ENCODE measurements around the gene GJB5.

DNA sequence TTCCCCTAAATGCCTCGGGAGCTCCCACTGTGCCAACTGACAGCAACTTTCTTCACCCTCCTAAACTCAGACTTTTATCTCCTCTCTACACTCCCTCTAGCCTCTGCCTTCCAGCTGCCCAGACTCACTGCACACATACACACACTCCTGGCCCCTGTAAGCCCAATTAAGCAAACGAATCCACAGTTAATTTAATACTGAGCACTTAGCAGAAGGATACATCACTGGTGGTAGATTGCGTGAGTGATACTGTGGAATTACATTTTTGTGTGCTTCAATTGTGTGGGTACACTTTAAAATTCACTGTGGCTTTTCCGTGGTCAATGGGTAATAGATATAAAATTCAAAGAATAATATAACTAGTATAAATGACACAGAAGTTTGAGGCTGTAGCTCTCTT, 33.6 kb upstream of the GJB5 start:
- TF ChIP-seq, protein P1, sequence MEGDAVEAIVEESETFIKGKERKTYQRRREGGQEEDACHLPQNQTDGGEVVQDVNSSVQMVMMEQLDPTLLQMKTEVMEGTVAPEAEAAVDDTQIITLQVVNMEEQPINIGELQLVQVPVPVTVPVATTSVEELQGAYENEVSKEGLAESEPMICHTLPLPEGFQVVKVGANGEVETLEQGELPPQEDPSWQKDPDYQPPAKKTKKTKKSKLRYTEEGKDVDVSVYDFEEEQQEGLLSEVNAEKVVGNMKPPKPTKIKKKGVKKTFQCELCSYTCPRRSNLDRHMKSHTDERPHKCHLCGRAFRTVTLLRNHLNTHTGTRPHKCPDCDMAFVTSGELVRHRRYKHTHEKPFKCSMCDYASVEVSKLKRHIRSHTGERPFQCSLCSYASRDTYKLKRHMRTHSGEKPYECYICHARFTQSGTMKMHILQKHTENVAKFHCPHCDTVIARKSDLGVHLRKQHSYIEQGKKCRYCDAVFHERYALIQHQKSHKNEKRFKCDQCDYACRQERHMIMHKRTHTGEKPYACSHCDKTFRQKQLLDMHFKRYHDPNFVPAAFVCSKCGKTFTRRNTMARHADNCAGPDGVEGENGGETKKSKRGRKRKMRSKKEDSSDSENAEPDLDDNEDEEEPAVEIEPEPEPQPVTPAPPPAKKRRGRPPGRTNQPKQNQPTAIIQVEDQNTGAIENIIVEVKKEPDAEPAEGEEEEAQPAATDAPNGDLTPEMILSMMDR (IDR thresholded peaks at IDR 0.05) = no peak
- no peak for TF ChIP-seq POLR2A (IDR thresholded peaks at IDR 0.05)

Measured in vagina (tissue), 2 donors.